HEK293 (cell line): ENCODE measurements around the gene LMO7.

Source experiments
- KLF9 ChIP-seq: fragments of 450-650 bp; formaldehyde crosslinking; IDR thresholded peaks from 2 replicates; pipeline ENCODE4 v1.5.1; 2016; ENCODE audit warnings: missing biosample characterization, missing genetic modification characterization, low read depth
- YY1 ChIP-seq: fragments of 450-650 bp; formaldehyde crosslinking; IDR thresholded peaks from 2 replicates; pipeline ENCODE4 v1.5.1; 2018; ENCODE audit warnings: missing biosample characterization, missing genetic modification characterization
- ZNF549 ChIP-seq: fragments of 450-650 bp; IDR thresholded peaks from 2 replicates; pipeline ENCODE4 v1.5.1; 2018; ENCODE audit warnings: missing biosample characterization, missing genetic modification characterization, mild to moderate bottlenecking, inconsistent platforms, moderate library complexity
- ZNF560 ChIP-seq: fragments of 450-650 bp; formaldehyde crosslinking; IDR thresholded peaks from 2 replicates; pipeline ENCODE4 v1.5.1; 2017; ENCODE audit warnings: missing biosample characterization, missing genetic modification characterization, borderline replicate concordance
- ZNF707 ChIP-seq: fragments of 450-650 bp; formaldehyde crosslinking; IDR thresholded peaks from 2 replicates; pipeline ENCODE4 v1.5.1; 2016; ENCODE audit warnings: missing biosample characterization, missing genetic modification characterization
- TF ChIP-seq, protein P1 (sequence below): fragments of 450-650 bp; formaldehyde crosslinking; IDR thresholded peaks from 2 replicates; pipeline ENCODE4 v1.5.1; 2016; ENCODE audit warnings: missing biosample characterization, missing genetic modification characterization, low read depth
- TF ChIP-seq, protein P2 (sequence below): fragments of 450-650 bp; formaldehyde crosslinking; IDR thresholded peaks from 2 replicates; pipeline ENCODE4 v1.5.1; 2016; ENCODE audit warnings: missing biosample characterization, missing genetic modification characterization
- TF ChIP-seq, protein P3 (sequence below): fragments of 450-650 bp; formaldehyde crosslinking; IDR thresholded peaks from 2 replicates; pipeline ENCODE4 v1.5.1; 2017; ENCODE audit warnings: missing biosample characterization, missing genetic modification characterization

DNA sequence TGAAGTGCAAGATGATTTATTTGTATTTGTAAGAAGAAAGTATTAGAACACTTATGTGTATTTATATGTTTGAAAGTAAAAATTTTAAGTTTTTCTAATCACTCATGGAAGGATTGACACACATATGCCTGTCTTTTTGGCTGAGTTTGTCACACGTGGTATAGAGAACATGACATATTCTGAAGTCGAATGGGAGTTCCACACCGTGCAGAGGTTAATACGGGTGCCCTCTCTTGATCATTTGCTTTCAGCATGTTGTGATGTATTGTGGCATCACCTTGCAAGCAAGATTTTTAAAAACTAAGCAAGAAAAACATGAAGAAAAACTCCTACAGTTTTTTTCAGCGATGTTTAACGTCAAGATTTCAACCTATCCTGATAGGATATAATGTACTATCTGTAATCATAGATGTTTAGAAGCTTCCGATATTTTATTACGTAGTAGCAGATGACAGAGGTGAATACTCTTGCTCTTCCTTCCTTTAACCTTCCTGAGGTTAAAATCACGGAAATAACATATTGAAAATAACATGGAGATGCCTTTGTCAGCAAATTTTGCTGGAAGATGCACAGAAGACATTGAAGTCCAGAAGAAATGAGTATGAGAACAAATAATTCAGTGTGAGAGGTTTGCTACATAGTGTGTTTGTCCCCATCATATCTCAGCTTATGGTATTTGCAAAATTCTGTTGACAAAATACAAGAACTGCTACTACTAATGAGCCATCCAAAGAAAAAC, 231.4 kb downstream of the LMO7 start:
- TF ChIP-seq, protein P1, sequence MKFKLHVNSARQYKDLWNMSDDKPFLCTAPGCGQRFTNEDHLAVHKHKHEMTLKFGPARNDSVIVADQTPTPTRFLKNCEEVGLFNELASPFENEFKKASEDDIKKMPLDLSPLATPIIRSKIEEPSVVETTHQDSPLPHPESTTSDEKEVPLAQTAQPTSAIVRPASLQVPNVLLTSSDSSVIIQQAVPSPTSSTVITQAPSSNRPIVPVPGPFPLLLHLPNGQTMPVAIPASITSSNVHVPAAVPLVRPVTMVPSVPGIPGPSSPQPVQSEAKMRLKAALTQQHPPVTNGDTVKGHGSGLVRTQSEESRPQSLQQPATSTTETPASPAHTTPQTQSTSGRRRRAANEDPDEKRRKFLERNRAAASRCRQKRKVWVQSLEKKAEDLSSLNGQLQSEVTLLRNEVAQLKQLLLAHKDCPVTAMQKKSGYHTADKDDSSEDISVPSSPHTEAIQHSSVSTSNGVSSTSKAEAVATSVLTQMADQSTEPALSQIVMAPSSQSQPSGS (tag by site-specific recombination), result no peak
- TF ChIP-seq, protein P2, sequence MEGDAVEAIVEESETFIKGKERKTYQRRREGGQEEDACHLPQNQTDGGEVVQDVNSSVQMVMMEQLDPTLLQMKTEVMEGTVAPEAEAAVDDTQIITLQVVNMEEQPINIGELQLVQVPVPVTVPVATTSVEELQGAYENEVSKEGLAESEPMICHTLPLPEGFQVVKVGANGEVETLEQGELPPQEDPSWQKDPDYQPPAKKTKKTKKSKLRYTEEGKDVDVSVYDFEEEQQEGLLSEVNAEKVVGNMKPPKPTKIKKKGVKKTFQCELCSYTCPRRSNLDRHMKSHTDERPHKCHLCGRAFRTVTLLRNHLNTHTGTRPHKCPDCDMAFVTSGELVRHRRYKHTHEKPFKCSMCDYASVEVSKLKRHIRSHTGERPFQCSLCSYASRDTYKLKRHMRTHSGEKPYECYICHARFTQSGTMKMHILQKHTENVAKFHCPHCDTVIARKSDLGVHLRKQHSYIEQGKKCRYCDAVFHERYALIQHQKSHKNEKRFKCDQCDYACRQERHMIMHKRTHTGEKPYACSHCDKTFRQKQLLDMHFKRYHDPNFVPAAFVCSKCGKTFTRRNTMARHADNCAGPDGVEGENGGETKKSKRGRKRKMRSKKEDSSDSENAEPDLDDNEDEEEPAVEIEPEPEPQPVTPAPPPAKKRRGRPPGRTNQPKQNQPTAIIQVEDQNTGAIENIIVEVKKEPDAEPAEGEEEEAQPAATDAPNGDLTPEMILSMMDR (tag by site-specific recombination), result no peak
- TF ChIP-seq, protein P3, sequence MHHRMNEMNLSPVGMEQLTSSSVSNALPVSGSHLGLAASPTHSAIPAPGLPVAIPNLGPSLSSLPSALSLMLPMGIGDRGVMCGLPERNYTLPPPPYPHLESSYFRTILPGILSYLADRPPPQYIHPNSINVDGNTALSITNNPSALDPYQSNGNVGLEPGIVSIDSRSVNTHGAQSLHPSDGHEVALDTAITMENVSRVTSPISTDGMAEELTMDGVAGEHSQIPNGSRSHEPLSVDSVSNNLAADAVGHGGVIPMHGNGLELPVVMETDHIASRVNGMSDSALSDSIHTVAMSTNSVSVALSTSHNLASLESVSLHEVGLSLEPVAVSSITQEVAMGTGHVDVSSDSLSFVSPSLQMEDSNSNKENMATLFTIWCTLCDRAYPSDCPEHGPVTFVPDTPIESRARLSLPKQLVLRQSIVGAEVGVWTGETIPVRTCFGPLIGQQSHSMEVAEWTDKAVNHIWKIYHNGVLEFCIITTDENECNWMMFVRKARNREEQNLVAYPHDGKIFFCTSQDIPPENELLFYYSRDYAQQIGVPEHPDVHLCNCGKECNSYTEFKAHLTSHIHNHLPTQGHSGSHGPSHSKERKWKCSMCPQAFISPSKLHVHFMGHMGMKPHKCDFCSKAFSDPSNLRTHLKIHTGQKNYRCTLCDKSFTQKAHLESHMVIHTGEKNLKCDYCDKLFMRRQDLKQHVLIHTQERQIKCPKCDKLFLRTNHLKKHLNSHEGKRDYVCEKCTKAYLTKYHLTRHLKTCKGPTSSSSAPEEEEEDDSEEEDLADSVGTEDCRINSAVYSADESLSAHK (tag by site-specific recombination), result no peak
- TF ChIP-seq YY1 (tag by site-specific recombination) (no peak), ZNF560 (tag by site-specific recombination) (no peak), KLF9 (tag by site-specific recombination) (no peak), ZNF549 (tag by site-specific recombination) (no peak), ZNF707 (no peak)
